K562 (cell line): Measurements from ENCODE around the gene TSHZ1. TPM values are rescaled to one million over a fixed set of nuclear protein-coding genes. Genes with fewer than 3 reads are reported as not detected.

Experiments used
- ATAC-seq: fragments of 200-7000 bp; cut with Tn5 transposase; 3 replicates; pipeline ENCODE4 v1.9.1; 2020; ENCODE audit warnings: moderate library complexity
- BruUV-seq: library from RNA; stranded (reverse); fragments of 400-500 nt; replicated peaks from 2 replicates; lab custom pipeline; 2021; lab: Mats Ljungman, UMichigan
- CTCF ChIA-PET: fragments of 300-600 bp; formaldehyde crosslinking; extraction: SDS; loops from one replicate; lab custom pipeline; 2021; ENCODE audit warnings: low intra/inter-chr PET ratio; lab: Yijun Ruan, JAX
- POLR2A ChIA-PET: fragments of 300-600, 350-650 bp; sonication (Branson Sonifier 250); formaldehyde crosslinking; extraction: SDS; loops from one replicate; lab custom pipeline; 2021; ENCODE audit warnings: antibody characterized with exemption, inconsistent platforms; lab: Yijun Ruan, JAX
- DNase-seq, 4 experiments: peaks; one replicate each; pipeline versions ENCODE4 v3.0.0 to v3.0.0-alpha.2; 2011 to 2018; ENCODE audit warnings: low spot score in 3 of 4, mixed read lengths in 3 of 4; ENCODE audit errors: extremely low read depth in 1 of 4
- FAIRE-seq: peaks from 2 replicates; lab custom pipeline; 2011; peaks lifted over from hg19 to GRCh38; lab: Jason Lieb, UNC
- H2AFZ ChIP-seq: 2 replicates; pipeline ENCODE4 v1.6.0; 2011; ENCODE audit warnings: low read depth, low read length, control low read depth, inconsistent platforms
- H3K27ac ChIP-seq: fragments of 200-600 bp; 3 replicates; pipeline ENCODE4 v1.8.0; 2011; ENCODE audit warnings: low read depth, mild to moderate bottlenecking, control low read depth, inconsistent platforms, low read length, moderate library complexity, mixed read lengths; ENCODE audit errors: extremely low read depth
- H3K27me3 ChIP-seq, 2 experiments: fragments of 300-600 bp in 1 of 2; 2 replicates in 1 of 2; 3 replicates in 1 of 2; pipeline versions ENCODE4 v1.6.0 to v1.8.0; 2011; ENCODE audit warnings: inconsistent platforms in 2 of 2, low read length in 2 of 2, mild to moderate bottlenecking in 1 of 2, mixed read lengths in 1 of 2, moderate library complexity in 1 of 2; ENCODE audit not compliant: control insufficient read depth in 2 of 2, insufficient read depth in 2 of 2
- H3K36me3 ChIP-seq: fragments of 300-600 bp; 3 replicates; pipeline ENCODE4 v1.8.0; 2011; ENCODE audit warnings: mild to moderate bottlenecking, low read length, inconsistent platforms; ENCODE audit not compliant: control insufficient read depth, insufficient read depth
- H3K4me1 ChIP-seq, 2 experiments: fragments of 200-600 bp in 1 of 2; replicated peaks in 1 of 2; 2 replicates in 1 of 2; 3 replicates in 1 of 2; pipeline versions ENCODE4 v1.5.1 to v1.8.0; 2011; ENCODE audit warnings: inconsistent platforms in 2 of 2, low read length in 2 of 2, mild to moderate bottlenecking in 1 of 2, mixed read lengths in 1 of 2, moderate library complexity in 1 of 2; ENCODE audit not compliant: control insufficient read depth in 2 of 2, insufficient read depth in 2 of 2
- H3K4me2 ChIP-seq: 2 replicates; pipeline ENCODE4 v1.6.1; 2011; ENCODE audit warnings: low read length, control low read depth, inconsistent platforms, mixed read lengths; ENCODE audit not compliant: insufficient read depth
- H3K4me3 ChIP-seq: fragments of 200-600 bp; sonication (generic), shearing (Covaris generic); 2 replicates; pipeline ENCODE4 v1.5.1; 2016; ENCODE audit warnings: control low read depth, inconsistent platforms
- H3K79me2 ChIP-seq: fragments of 200-600 bp; 3 replicates; pipeline ENCODE4 v1.8.0; 2011; ENCODE audit warnings: low read length, inconsistent platforms; ENCODE audit not compliant: control insufficient read depth, insufficient read depth
- H3K9ac ChIP-seq, 2 experiments: 2 replicates each; pipeline versions ENCODE4 v1.6.0 to v1.6.1; 2011; ENCODE audit warnings: low read depth in 2 of 2, low read length in 2 of 2, control low read depth in 1 of 2, inconsistent platforms in 1 of 2, mild to moderate bottlenecking in 1 of 2, mixed read lengths in 1 of 2; ENCODE audit not compliant: insufficient read depth in 1 of 2
- H3K9me1 ChIP-seq: one replicate; pipeline ENCODE4 v1.6.0; 2011; ENCODE audit warnings: inconsistent platforms, mild to moderate bottlenecking, low read length, moderate library complexity; ENCODE audit not compliant: control insufficient read depth, insufficient read depth
- H3K9me3 ChIP-seq: replicated peaks from 2 replicates; pipeline ENCODE4 v1.5.1; 2011; ENCODE audit warnings: low read depth, low read length, inconsistent platforms; ENCODE audit not compliant: control insufficient read depth, insufficient read depth
- H4K20me1 ChIP-seq: replicated peaks from 2 replicates; pipeline ENCODE4 v1.6.1; 2011; ENCODE audit warnings: low read length, inconsistent platforms, mixed read lengths; ENCODE audit not compliant: control insufficient read depth, insufficient read depth
- ADNP ChIP-seq: fragments of 200-800 bp; sonication (Bioruptor generic); IDR thresholded peaks from 2 replicates; pipeline ENCODE4 v1.6.1; 2016; ENCODE audit warnings: missing genetic modification characterization, missing compliant biosample characterization
- ATF1 ChIP-seq, 2 experiments: fragments of 450-650 bp in 1 of 2; IDR thresholded peaks; 2 replicates each; pipeline ENCODE4 v1.6.1; 2016; ENCODE audit warnings: missing compliant biosample characterization in 1 of 2, missing genetic modification characterization in 1 of 2
- BRD9 ChIP-seq: fragments of 450-650 bp; IDR thresholded peaks from 2 replicates; pipeline ENCODE4 v1.6.1; 2018; ENCODE audit warnings: low read depth; ENCODE audit not compliant: partially characterized antibody
- DNMT1 ChIP-seq: fragments of 450-650 bp; IDR thresholded peaks from 2 replicates; pipeline ENCODE4 v1.6.1; 2016; ENCODE audit warnings: antibody characterized with exemption, mild to moderate bottlenecking
- FOS ChIP-seq: IDR thresholded peaks from 3 replicates; pipeline ENCODE4 v1.6.1; 2011; ENCODE audit not compliant: insufficient read length; ENCODE audit errors: extremely low read depth
- GTF2F1 ChIP-seq: IDR thresholded peaks from 2 replicates; pipeline ENCODE4 v1.6.1; 2011; ENCODE audit warnings: low read depth, low read length, improper control_type of control experiment
- NBN ChIP-seq: fragments of 450-650 bp; IDR thresholded peaks from 2 replicates; pipeline ENCODE4 v1.6.1; 2016; ENCODE audit warnings: low read depth, mild to moderate bottlenecking
- NELFE ChIP-seq: IDR thresholded peaks from 2 replicates; pipeline ENCODE4 v1.6.1; 2011; ENCODE audit warnings: mild to moderate bottlenecking; ENCODE audit not compliant: insufficient read depth, insufficient read length
- NR2C2 ChIP-seq, 2 experiments: fragments of 200-800 bp in 1 of 2; sonication (Bioruptor generic) in 1 of 2; sonication (generic) in 1 of 2; formaldehyde crosslinking in 1 of 2; IDR thresholded peaks; 2 replicates each; pipeline versions ENCODE4 v1.6.1 to v1.8.0; 2016 to 2022; ENCODE audit warnings: mild to moderate bottlenecking in 1 of 2, missing compliant biosample characterization in 1 of 2, missing genetic modification characterization in 1 of 2, missing genetic modification reagents in 1 of 2
- RNF2 ChIP-seq: sonication (generic); IDR thresholded peaks from 2 replicates; pipeline ENCODE4 v1.6.1; 2016
- SETDB1 ChIP-seq: IDR thresholded peaks from one replicate; pipeline ENCODE4 v1.6.1; 2012; ENCODE audit warnings: low read length, control low read depth, inconsistent platforms
- STAT5A ChIP-seq: IDR thresholded peaks from 2 replicates; pipeline ENCODE4 v1.6.1; 2012; ENCODE audit warnings: low read length, inconsistent platforms, borderline replicate concordance
- TAL1 ChIP-seq: fragments of 450-650 bp; IDR thresholded peaks from 2 replicates; pipeline ENCODE4 v1.6.1; 2016; ENCODE audit warnings: mild to moderate bottlenecking
- ZNF124 ChIP-seq: sonication (generic); formaldehyde crosslinking; IDR thresholded peaks from 2 replicates; pipeline ENCODE4 v1.8.1; 2022; ENCODE audit warnings: missing genetic modification reagents
- ZSCAN32 ChIP-seq: fragments of 450-650 bp; formaldehyde crosslinking; IDR thresholded peaks from 2 replicates; pipeline ENCODE4 v1.4.0; 2020; ENCODE audit warnings: mild to moderate bottlenecking, moderate library complexity
- WGBS: fragments of 100-300 bp; shearing (Covaris generic); methylation state at CpG from one replicate; pipeline ENCODE4 v1.1.6; 2016; ENCODE audit warnings: low coverage, mixed read lengths; ENCODE audit not compliant: insufficient coverage; ENCODE audit errors: missing lambda C conversion rate; 5-methylcytosine and 5-hydroxymethylcytosine counted together
- in situ Hi-C: fragments of 300-500 bp; cut with MboI; formaldehyde crosslinking; loops from 4 replicates; pipeline ENCODE4 v1.15.0; 2018; ENCODE audit warnings: inconsistent platforms, mixed read lengths
- intact Hi-C: fragments of 100-400 bp; cut with micrococcal nuclease; formaldehyde crosslinking; loops from 2 replicates; pipeline ENCODE4 v1.14.2; 2022
- polyA plus RNA-seq, 8 experiments: library from polyadenylated mRNA; depleted of rRNA in 4 of 8; stranded (reverse) in 5 of 8; unstranded in 3 of 8; fragments of >200 nt; fragmentation: Nextera tagmentation in 2 of 8; fragmentation: Illumina TruSeq in 1 of 8; extraction: Ambion mirVana in 2 of 8; extraction: Trizol in 1 of 8; gene quantifications; 2 replicates each; pipeline versions ENCODE4 v1.2.1 to v1.2.3, GENCODE V29; 2011 to 2014; ENCODE audit warnings: inconsistent platforms in 1 of 8, missing spikeins in 1 of 8
- total RNA-seq, 7 experiments: library from RNA; depleted of rRNA in 6 of 7; stranded (reverse); fragments of >200 nt in 6 of 7; fragmentation: Illumina TruSeq in 2 of 7; extraction: Trizol in 2 of 7; gene quantifications; 2 replicates each; pipeline versions ENCODE4 v1.2.1 to v1.2.3, GENCODE V29; 2011 to 2021; ENCODE audit warnings: low replicate concordance in 1 of 7
- TF ChIP-seq, protein P1 (sequence below): fragments of 450-650 bp; IDR thresholded peaks from 2 replicates; pipeline ENCODE4 v1.6.1; 2017; ENCODE audit warnings: antibody characterized with exemption

TSHZ1 gene
- total and polyA plus RNA-seq, 9 of the 15 experiments (the other 6 are each of a cell fraction or from before 2014, with no cell fraction given), result 1.1 to 7.2 (median 2.7) TPM

DNA sequence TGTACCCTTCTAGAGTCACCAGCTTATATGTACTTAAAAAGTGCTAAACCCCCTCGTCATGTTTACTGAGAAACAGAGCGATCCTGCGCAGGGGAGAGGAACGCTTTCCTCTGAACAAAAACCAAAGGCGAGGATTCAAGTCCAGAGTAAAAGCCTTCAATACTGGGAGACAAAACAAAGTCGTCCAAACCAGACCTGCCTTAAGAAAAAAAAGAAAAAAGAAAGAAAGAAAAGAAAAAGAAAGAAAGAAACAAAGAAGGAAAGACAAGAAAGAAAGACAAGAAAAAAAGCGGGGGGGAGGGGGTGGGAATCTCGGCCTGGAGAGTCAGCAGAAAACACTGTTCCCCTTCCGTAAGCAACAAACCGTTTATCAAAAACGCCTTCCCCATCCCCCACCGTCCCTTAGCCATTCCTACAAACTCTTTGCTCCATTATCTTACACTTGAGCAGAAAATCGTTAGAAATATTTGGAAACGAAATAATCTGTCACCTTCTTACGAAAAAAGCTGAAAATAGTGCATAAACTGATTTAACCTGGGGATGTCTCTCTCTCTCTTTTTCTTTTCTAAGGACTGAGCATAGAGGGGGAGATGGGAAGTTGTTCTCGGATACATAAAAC lies 5.0 kb upstream of the TSHZ1 start (continued):
- 0 out of 2 replicates have a peak, but pooled peaks have one; percentile 22 for TF ChIP-seq NBN
- TF ChIP-seq ZSCAN32, result no peak
- TF ChIP-seq, all 486 proteins: peak for 20

DNA sequence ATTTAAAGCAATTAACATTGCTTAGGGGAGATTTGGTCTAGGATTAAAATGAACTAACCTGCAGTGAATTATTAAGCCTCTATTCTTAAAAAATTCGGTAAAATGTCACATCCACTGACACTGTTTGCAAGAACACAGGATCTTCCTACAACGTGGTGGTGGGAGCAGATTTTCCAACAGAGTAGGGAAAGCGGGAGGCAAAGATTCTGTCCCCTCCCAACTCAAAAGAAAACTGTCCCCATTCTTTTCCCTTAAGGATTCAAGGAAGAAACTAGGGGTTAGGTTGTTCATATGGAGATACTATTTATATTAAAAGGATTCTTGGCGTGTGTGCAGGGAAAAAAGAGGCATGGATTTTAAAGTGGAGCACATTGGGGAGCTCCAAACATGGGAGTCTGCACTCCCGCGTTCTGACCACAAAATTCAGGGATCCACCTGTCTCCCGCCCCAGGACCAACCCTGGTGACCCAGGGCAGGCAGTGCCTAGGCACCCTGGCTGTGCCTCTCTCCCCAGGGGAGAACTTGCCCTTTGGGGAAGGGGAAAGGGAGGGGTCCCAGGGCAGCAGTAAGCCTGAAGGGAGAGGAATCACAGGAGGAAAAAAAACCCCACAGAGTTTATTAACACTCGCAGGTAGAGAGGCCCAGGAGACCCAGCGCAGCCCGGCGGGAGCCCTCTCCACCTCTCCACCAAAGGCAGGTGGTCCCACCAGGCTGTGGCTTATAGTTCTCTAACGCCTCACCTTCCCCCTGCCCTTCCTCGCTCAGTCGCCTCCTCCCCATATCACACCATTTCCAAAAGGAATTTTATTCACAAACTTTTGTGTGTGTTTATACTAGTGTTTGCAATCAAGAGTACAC lies 3.9 kb upstream of the TSHZ1 start:
- Histone ChIP-seq H3K79me2 (peaks cover 72% of the 10 kb centered on the region), H3K4me1 (peaks cover 8 to 36% of the 10 kb centered on the region in 2 experiments; a peak in 4 of 5 replicates), H3K36me3 (peaks cover 6% of the 10 kb centered on the region; the same call in 2 of the 3 replicates), H3K4me2 (peak overlapping the region; percentile 88), H3K9me1 (peaks cover 3% of the 10 kb centered on the region), H3K27me3 (no peaks in the 10 kb centered on the region), H2AFZ (no peak overlapping the region), H4K20me1 (no peaks in the 10 kb centered on the region; the same call in 1 of the 2 replicates), H3K4me3 (peak overlapping the region; percentile 71), H3K9me3 (no peaks in the 10 kb centered on the region), H3K9ac (peak overlapping the region; percentile 73 to 93), H3K27ac (no peak overlapping the region; the same call in 1 of the 3 replicates)
- CTCF ChIA-PET, result no interaction called here
- intact Hi-C loops, result no loop called here
- WGBS, result 10% methylated on average over 14 of the region's 14 CpGs
- in situ Hi-C loops, result no loop called here
- BruUV-seq, result no TSS peak
- no peak for ATAC-seq
- POLR2A ChIA-PET, result interaction anchor here (0.8 kb wide), 1 partner anchor 235 kb away, joined by 3 read pairs; no protein-coding TSS in a partner anchor
- no peak for FAIRE-seq
- no peak for DNase-seq
- TF ChIP-seq STAT5A (no peak), RNF2 (no peak), ATF1 (CRISPR knock-in tag; IDR thresholded peaks at IDR 0.05) (no peak), ATF1 (tag; IDR thresholded peaks at IDR 0.05) (no peak), GTF2F1 (no peak), ZNF124 (CRISPR knock-in tag) (no peak), NELFE (no peak), TAL1 (no peak), FOS (no peak), ADNP (tag) (no peak), BRD9 (no peak), NR2C2 (CRISPR knock-in tag; IDR thresholded peaks at IDR 0.05) (no peak), NR2C2 (tag; IDR thresholded peaks at IDR 0.05) (no peak), SETDB1 (no peak), DNMT1 (no peak)
- TF ChIP-seq, protein P1, sequence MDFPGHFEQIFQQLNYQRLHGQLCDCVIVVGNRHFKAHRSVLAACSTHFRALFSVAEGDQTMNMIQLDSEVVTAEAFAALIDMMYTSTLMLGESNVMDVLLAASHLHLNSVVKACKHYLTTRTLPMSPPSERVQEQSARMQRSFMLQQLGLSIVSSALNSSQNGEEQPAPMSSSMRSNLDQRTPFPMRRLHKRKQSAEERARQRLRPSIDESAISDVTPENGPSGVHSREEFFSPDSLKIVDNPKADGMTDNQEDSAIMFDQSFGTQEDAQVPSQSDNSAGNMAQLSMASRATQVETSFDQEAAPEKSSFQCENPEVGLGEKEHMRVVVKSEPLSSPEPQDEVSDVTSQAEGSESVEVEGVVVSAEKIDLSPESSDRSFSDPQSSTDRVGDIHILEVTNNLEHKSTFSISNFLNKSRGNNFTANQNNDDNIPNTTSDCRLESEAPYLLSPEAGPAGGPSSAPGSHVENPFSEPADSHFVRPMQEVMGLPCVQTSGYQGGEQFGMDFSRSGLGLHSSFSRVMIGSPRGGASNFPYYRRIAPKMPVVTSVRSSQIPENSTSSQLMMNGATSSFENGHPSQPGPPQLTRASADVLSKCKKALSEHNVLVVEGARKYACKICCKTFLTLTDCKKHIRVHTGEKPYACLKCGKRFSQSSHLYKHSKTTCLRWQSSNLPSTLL, result no peak
